Measurements from ENCODE around the gene SPATA24.
"Not testable (repeated sequence)": the region's sequence is repeated elsewhere in the genome, so short reads cannot be mapped to it uniquely, and the experiment has no call there.

Gene SPATA24

GRCh38 chr5:139425497-139425896, 21.6 kb upstream of the SPATA24 start:
- peaks cover 7% of the 10 kb centered on the region for H3K36me3 Mint-ChIP-seq
- H3K4me3 Mint-ChIP-seq, result no peak overlapping the region
- H3K27ac Mint-ChIP-seq, result no peak overlapping the region
- H3K4me1 Mint-ChIP-seq, result peaks cover 16% of the 10 kb centered on the region
- H3K27me3 Mint-ChIP-seq, result no peaks in the 10 kb centered on the region
- no peaks in the 10 kb centered on the region for H3K9me3 Mint-ChIP-seq

DNA sequence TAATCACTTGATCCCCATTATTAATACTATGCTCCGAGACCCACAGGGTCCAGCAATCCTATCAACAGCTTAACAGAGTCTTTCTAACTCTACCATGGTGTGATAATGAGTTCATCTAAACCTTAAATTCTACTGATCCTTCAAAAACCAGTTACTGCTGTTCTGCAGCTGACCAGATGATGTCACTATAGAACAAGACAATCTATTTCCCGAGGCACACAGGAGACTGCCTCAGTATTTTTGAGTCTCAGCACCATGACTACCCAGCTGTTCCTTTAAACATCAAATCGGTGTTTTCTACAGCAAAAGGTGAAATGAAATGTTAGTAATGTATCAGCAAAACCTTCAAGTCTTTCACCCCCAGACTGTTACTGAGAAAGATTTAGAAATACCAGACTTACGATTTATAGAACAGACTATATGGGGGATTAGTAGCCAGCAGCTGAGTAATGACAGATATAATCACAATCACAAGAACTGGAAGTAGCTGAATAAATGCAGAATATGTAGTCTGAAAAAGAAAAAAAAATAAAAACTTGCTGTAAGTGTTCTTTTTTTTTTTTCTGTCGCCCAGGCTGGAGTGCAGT, 18.5 kb upstream of the SPATA24 start:
- Mint-ChIP-seq H3K27ac (no peak overlapping the region), H3K4me1 (peaks cover 7% of the 10 kb centered on the region), H3K4me3 (no peak overlapping the region), H3K27me3 (no peaks in the 10 kb centered on the region), H3K36me3 (peaks cover 7% of the 10 kb centered on the region), H3K9me3 (no peaks in the 10 kb centered on the region)

DNA sequence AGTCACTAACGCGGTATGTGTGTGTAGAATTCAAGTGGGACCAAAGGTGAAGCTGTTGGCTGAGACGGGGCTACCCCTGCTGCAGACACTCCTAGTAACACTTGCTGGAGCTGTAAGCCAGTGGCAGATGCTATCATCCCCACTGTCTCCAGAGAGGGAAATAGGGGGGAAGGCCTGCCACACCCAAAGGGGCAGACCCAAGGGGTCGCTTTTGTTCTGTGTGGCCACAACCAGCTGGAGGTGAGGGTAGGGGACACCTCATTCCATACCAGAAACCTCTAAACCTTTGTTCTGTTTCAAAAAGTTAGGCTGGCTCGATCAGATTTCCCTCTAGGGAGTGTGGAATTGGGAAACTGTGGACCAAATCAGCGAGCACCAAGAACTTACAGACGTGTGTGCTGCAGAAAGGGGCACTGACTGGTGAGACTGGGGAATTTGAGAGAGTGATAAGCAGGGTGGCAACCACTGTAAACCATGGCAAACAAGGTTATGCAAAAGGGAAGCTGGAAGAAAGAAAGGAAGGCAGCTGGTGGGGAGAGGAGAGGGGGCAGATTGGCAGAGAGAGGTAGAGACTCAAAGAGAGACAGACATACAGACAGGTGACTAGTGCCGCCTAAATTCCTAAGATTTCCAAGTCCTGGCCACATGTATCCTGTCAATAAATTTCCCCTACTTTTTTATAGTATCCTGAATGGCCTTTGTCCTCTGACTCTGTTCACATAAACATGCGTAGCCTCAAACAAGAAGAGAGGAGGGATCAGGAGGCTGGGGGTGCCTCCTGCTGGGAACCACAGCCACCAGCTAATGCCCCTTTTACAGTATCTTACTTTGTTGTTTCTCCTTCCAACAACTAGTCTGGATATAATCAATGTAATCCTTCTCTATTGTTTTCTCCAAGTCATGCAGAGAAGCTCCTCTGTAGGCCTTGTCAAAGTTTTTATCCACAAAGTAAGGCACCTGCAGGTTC, 15.6 kb upstream of the SPATA24 start:
- Mint-ChIP-seq H3K36me3 (peaks cover 5% of the 10 kb centered on the region), H3K9me3 (no peaks in the 10 kb centered on the region), H3K4me1 (peaks cover 28% of the 10 kb centered on the region), H3K27me3 (no peaks in the 10 kb centered on the region), H3K4me3 (no peak overlapping the region), H3K27ac (no peak overlapping the region)

GRCh38 chr5:139418793-139419192, 14.9 kb upstream of the SPATA24 start:
- Mint-ChIP-seq H3K4me1 (peaks cover 36% of the 10 kb centered on the region), H3K36me3 (peaks cover 5% of the 10 kb centered on the region), H3K27me3 (no peaks in the 10 kb centered on the region), H3K27ac (no peak overlapping the region), H3K4me3 (no peak overlapping the region), H3K9me3 (no peaks in the 10 kb centered on the region)

GRCh38 chr5:139417214-139417613, 13.3 kb upstream of the SPATA24 start:
- Mint-ChIP-seq H3K27ac (no peak overlapping the region), H3K36me3 (peaks cover under 1% of the 10 kb centered on the region), H3K27me3 (no peaks in the 10 kb centered on the region), H3K4me3 (no peak overlapping the region), H3K4me1 (peaks cover 37% of the 10 kb centered on the region), H3K9me3 (no peaks in the 10 kb centered on the region)

- H3K4me1 Mint-ChIP-seq, result peaks cover 34% of the 10 kb centered on the region
- no peak overlapping the region for H3K4me3 Mint-ChIP-seq
- no peaks in the 10 kb centered on the region for H3K27me3 Mint-ChIP-seq
- no peaks in the 10 kb centered on the region for H3K36me3 Mint-ChIP-seq
- H3K9me3 Mint-ChIP-seq, result no peaks in the 10 kb centered on the region
- peak overlapping the region; percentile 61 for H3K27ac Mint-ChIP-seq
Measured at GRCh38 chr5:139416651-139417050, 12.8 kb upstream of the SPATA24 start.

DNA sequence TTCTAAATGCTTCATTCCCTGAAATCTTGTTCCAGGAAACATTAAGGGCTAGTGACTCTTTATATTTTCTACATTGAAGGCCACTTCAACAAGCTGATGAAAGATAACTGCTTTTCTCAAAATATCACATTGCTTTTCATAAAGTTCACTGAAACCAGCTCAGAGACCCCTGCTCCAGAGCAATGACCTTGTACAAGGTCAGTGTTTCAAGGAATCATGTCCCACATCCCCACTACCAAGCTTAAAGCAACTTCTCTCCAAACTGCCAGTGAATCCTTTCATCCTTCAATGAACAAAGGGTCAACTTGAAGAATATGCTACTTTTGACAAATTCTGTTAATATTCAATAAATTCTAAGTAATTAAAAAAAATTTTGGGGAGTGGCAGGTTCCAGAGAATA, 12.0 kb upstream of the SPATA24 start:
- peak overlapping the region; percentile 77 for H3K27ac Mint-ChIP-seq
- no peaks in the 10 kb centered on the region for H3K9me3 Mint-ChIP-seq
- peak overlapping the region; percentile 51 for H3K4me3 Mint-ChIP-seq
- H3K36me3 Mint-ChIP-seq, result no peaks in the 10 kb centered on the region
- H3K4me1 Mint-ChIP-seq, result peaks cover 34% of the 10 kb centered on the region
- H3K27me3 Mint-ChIP-seq, result no peaks in the 10 kb centered on the region

- peak overlapping the region; percentile 66 for H3K4me3 Mint-ChIP-seq
- H3K9me3 Mint-ChIP-seq, result no peaks in the 10 kb centered on the region
- H3K27me3 Mint-ChIP-seq, result no peaks in the 10 kb centered on the region
- peak overlapping the region; percentile 79 for H3K27ac Mint-ChIP-seq
- no peaks in the 10 kb centered on the region for H3K36me3 Mint-ChIP-seq
- peaks cover 34% of the 10 kb centered on the region for H3K4me1 Mint-ChIP-seq
Measured at GRCh38 chr5:139415221-139415861, 11.5 kb upstream of the SPATA24 start.

DNA sequence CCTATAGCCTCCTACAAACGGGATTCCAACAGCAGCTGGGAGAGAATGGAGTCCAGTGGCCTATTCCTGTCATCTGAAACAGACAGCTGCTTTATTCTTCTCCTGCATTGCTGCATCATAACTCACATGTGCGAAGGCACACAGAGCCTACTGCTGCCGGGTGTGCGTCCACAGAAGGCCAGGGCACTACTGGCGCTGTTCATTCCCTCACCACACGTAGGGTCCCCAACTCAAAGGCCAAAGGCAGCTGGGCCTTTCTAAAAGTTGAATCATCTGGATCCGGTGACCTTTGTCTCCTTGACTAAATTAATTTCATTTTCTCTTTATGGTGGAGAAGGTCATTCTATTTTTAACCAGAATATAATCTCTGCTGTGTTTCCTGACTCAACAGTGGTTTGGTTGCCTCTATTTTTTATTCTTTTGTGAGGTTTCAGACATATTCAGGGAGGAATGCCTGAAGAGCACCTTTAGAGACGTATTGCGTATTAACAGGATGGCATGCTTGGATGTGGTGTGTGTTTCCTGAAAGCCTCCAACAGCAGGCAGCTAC, 10.8 kb upstream of the SPATA24 start:
- Mint-ChIP-seq H3K9me3 (no peaks in the 10 kb centered on the region), H3K4me1 (peaks cover 34% of the 10 kb centered on the region), H3K27me3 (no peaks in the 10 kb centered on the region), H3K36me3 (no peaks in the 10 kb centered on the region), H3K27ac (peak overlapping the region; percentile 79), H3K4me3 (peak overlapping the region; percentile 66)

GRCh38 chr5:139413963-139414362, 10.1 kb upstream of the SPATA24 start:
- H3K27me3 Mint-ChIP-seq, result no peaks in the 10 kb centered on the region
- peaks cover 34% of the 10 kb centered on the region for H3K4me1 Mint-ChIP-seq
- H3K4me3 Mint-ChIP-seq, result peak overlapping the region; percentile 23
- no peaks in the 10 kb centered on the region for H3K9me3 Mint-ChIP-seq
- no peaks in the 10 kb centered on the region for H3K36me3 Mint-ChIP-seq
- peak overlapping the region; percentile 37 for H3K27ac Mint-ChIP-seq

DNA sequence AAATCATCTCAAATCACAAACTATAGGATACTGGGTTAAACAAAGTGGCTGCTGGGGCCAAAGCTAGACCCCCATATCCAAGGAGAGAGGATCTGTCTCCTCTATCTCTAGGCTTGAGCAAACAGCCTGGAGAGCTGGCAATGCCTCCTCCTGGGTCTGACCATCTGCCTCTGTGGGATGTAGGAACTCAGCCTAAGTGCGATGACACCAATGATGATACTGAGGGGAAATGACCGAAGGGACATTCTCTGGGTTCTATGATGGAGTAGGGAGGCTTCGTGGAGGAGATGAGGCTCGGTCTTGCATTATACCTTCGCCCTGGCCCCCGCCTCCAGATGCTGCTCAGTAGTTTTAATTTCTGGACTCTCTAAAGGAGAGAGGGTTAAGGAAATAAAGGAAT, 9.3 kb upstream of the SPATA24 start:
- H3K36me3 Mint-ChIP-seq, result no peaks in the 10 kb centered on the region
- no peak overlapping the region for H3K27ac Mint-ChIP-seq
- H3K27me3 Mint-ChIP-seq, result no peaks in the 10 kb centered on the region
- H3K4me3 Mint-ChIP-seq, result no peak overlapping the region
- peaks cover 34% of the 10 kb centered on the region for H3K4me1 Mint-ChIP-seq
- H3K9me3 Mint-ChIP-seq, result no peaks in the 10 kb centered on the region

GRCh38 chr5:139410993-139411828, 7.3 kb upstream of the SPATA24 start:
- Mint-ChIP-seq H3K9me3 (no peaks in the 10 kb centered on the region), H3K27me3 (no peaks in the 10 kb centered on the region), H3K4me1 (peaks cover 39% of the 10 kb centered on the region), H3K36me3 (no peaks in the 10 kb centered on the region), H3K4me3 (no peak overlapping the region), H3K27ac (no peak overlapping the region)

GRCh38 chr5:139410121-139410992, 6.5 kb upstream of the SPATA24 start:
- H3K27ac Mint-ChIP-seq, result no peak overlapping the region
- no peaks in the 10 kb centered on the region for H3K9me3 Mint-ChIP-seq
- H3K36me3 Mint-ChIP-seq, result no peaks in the 10 kb centered on the region
- H3K27me3 Mint-ChIP-seq, result no peaks in the 10 kb centered on the region
- no peak overlapping the region for H3K4me3 Mint-ChIP-seq
- H3K4me1 Mint-ChIP-seq, result peaks cover 30% of the 10 kb centered on the region

DNA sequence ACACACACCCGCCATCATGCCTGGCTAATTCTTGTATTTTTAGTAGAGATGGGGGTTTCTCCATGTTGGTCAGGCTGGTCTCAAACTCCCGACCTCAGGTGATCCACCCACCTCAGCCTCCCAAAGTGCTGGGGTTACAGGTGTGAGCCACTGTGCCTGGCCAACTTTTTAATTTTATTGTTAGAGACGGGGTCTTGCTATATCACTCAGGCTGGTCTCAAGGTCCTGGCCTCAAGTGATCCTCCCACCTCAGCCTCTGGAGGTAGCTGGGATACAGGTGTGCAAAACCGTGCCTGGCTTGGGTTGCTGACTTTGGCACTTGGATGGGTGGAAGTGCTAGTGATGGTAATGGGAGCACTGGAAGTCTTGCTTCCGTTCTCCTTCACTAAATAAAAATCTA, 5.2 kb upstream of the SPATA24 start:
- not testable (repeated sequence) for H3K27me3 Mint-ChIP-seq, H3K9me3 Mint-ChIP-seq, H3K4me3 Mint-ChIP-seq, H3K36me3 Mint-ChIP-seq, H3K27ac Mint-ChIP-seq
- peaks cover 24% of the 10 kb centered on the region for H3K4me1 Mint-ChIP-seq
